ENCODE data around the gene ANKS1B.
"Not testable (repeated sequence)": the region's sequence is repeated elsewhere in the genome, so short reads cannot be mapped to it uniquely, and the experiment has no call there.

ANKS1B gene

DNA sequence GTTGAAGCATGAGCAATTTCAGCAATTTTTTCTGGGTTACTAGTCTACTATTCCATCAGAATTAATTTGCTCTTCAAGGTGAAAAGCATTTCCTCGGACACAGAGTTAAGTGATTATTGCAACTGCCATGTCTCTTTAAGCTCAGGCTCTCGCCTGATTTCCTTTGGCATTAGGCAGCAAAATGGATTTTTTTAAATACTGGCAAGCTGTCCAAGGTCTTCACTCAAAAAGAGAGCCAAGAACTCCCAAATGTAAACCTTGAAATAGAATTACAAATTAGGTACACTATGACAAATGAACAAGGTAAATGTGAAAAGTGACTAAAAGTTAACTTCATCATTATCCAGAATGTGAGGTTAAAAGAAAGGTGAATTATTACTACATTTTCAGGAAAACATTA is 225.3 kb downstream of the ANKS1B start:
- DNase-seq (ENCODE audit: low read depth): no peak

DNA sequence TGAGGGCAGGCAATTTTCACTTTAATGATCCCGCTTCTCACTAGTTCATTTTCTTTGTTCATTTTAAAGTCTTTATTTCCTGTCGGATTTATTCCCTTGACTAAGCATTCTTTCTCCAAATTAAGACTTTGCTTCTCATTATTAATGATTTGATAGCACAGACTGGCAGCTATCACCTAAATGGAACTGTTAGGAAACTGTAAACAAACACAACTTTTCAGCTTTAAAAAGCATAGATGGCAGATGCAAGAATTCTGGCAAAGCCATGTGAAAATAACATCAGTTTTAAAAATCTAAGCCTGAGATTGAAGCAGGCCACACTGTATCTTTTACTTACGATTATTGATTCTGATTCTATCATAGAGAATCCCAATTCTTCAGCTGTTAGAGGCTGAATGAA is 225.7 kb downstream of the ANKS1B start:
- no peak for DNase-seq (ENCODE audit: low read depth)

DNA sequence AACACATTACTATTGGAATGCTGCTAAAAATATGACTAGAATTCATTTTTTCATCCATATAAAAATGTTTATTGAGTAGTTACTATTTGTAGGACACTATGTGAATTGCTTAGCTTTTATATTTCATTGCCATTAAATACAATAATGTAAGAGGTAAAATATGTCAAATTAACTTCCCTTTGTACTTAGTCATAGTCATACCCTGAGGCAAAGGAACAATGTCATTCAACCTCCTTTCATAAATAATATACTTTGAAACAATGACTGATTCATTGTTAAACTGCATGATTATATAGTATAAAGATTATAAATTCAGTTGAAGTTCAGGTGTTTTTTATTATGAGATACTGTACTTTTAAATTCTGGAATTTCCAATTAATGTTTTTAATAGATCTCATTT is 232.0 kb downstream of the ANKS1B start:
- no peak for DNase-seq (ENCODE audit: low read depth)

GRCh38 chr12:99746538-99746937 is 238.2 kb downstream of the ANKS1B start:
- DNase-seq (ENCODE audit: low read depth): no peak

DNA sequence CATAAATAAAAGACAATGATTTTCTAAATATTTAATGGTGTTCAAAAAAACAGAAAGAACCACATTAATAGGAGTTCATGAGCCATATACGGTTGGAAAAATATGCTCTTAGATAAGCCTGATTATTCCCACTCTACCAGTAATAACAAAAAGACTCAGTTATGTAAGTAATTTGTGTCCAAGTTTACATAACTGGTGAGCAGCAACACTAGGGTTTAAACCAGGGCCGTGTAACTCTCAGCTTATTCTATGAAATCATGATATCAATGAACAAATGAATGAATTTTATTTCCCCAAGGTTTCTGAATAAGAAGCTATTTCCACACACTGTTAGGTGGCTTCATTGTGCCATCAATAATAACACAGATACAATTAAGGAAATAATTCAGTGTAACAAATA is 238.8 kb downstream of the ANKS1B start:
- no peak for DNase-seq (ENCODE audit: low read depth)

GRCh38 chr12:99745121-99745520 is 239.6 kb downstream of the ANKS1B start:
- no peak for DNase-seq (ENCODE audit: low read depth)

DNA sequence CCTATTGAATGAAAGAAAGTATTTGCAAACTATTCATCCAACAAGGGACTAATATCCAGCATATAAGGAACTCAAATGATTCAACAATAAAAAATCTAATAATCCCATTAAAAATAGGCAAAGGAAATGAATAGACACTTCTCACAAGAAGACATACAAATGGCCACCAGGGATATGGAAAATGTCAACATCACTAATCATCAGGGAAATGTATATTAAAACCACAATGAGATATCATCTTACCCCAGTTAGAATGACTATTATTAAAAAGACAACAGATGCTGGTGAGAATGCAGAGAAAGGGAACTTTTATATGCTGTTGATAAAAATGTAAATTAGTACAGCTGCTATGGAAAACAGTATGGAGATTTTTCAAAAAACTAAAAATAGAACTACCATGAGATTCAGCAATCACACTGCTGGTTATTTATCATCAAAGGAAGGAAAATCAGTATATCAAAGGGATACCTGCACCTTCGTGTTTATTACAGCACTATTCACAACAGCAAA is 247.9 kb downstream of the ANKS1B start:
- DNase-seq (ENCODE audit: low read depth): no peak

GRCh38 chr12:99732131-99732530 is 252.6 kb downstream of the ANKS1B start:
- no peak for DNase-seq (ENCODE audit: low read depth)

GRCh38 chr12:99722690-99723486 is 261.8 kb downstream of the ANKS1B start:
- no peak for DNase-seq (ENCODE audit: low read depth)

DNA sequence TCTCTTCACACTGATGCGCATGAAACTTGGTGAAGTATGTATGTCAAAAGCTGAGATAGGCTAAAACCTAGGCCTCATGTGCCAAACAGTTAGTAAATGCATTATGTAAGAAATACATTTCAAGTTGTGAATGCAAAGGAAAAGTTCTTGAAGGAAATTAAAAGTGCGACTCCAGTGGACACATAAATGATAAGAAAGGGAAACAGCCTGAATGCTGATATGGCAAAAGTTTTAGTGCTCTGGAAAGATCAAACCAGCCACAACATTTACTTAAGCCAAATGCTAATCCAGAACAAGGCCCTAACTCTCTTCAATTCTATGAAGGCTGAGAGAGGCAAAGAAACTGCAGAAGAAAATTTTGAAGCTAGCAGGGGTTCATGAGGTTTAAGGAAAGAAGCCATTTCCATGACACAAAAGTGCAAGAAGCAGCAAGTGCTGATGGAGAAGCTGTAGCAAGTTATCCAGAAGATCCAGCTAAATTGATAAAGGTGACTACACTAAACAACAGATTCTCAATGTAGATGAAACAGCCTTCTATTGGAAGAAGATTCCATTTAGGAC is 262.9 kb downstream of the ANKS1B start:
- DNase-seq (ENCODE audit: low read depth): no peak

- not testable (repeated sequence) for DNase-seq (ENCODE audit: low read depth)
Measured at GRCh38 chr12:99720083-99720465, 264.7 kb downstream of the ANKS1B start.

DNA sequence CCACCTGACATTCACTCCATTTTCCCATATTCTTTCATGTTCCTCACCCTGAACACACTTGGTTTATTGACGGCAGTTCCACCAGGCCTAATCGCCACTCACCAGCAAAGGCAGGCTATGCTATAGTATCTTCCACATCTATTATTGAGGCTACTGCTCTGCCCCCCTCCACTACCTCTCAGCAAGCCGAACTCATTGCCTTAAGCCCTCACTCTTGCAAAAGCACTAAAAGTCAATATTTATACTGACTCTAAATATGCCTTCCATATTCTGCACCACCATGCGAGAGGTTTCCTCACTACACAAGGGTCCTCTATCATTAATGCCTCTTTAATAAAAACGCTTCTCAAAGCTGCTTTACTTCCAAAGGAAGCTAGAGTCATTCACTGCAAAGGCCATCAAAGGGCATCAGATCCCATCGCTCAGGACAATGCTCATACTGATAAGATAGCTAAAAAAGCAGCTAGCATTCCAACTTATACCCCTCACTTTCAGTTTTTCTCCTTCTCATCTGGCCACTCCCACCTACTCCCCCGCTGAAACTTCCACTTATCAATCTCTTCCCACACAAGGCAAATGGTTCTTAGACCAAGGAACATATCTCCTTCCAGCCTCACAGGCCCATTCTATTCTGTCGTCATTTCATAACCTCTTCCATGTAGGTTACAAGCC is 265.2 kb downstream of the ANKS1B start:
- not testable (repeated sequence) for DNase-seq (ENCODE audit: low read depth)

GRCh38 chr12:99715841-99716510 is 268.8 kb downstream of the ANKS1B start:
- DNase-seq (ENCODE audit: low read depth): not testable (repeated sequence)

GRCh38 chr12:99714921-99715320 is 269.8 kb downstream of the ANKS1B start:
- DNase-seq (ENCODE audit: low read depth): not testable (repeated sequence)

DNA sequence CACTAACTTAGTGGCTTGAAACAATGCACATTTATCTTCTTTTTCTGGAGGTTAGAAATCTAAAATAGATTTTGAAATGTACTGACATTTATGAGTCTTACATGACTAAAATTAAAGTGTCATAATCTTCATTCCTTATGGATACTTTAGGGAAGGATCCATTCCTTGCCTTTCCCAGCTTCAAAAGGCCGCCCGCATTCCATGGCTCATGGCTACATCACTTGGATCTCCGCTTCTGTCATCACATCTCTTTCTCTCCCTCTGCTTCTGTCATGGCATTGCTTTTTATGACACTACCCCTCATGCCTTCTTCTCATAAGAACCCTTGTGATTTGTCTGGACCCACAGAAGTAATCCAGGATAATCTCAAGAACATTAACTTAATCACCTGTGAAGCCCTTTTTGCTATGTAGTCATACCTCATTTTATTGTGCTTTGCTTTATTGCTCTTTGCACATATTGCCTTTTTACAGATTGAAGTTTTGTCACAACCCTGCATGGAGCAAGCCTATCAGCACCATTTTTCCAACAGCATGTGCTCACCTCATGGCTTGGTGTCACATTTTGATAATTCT is 270.7 kb downstream of the ANKS1B start:
- DNase-seq (ENCODE audit: low read depth): no peak

GRCh38 chr12:99712281-99712680 is 272.5 kb downstream of the ANKS1B start:
- DNase-seq (ENCODE audit: low read depth): no peak

DNA sequence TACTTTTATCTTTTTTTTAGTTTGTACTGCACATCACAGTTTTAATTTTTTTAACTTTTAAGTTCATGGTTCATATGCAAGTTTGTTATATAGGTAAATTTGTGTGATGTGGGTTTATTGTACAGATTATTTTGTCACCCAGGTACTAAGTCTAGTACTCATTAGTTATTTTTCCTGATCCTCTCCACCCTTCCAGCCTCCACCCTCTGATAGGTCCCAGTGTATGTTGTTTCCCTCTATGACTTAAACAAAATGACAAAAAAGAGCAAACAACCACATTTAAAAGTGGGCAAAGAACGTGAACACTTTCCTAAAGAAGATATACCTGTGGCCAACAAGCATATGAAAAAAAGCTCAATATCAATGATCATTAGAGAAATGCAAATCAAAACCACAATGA is 273.5 kb downstream of the ANKS1B start:
- DNase-seq (ENCODE audit: low read depth): no peak

- no peak for DNase-seq (ENCODE audit: low read depth)
Measured at GRCh38 chr12:99709619-99710018, 275.1 kb downstream of the ANKS1B start.

DNA sequence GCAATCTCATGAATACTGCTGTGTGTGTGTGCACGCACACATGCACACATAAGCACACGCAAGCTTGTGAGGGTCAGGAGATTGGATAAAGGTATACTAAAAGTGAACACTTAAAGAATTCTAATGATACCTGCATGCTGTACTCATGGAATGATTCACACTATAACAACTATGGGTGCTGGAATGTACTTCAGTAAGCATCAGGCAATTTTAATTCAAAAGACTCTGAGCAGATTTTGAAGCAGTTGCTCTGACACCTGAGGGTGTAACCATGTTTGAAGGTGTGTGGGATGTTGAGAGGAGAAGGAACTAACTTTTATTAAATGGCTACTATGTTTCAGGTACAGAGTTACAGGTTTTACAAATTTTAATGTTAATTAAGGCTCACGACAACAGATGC is 275.6 kb downstream of the ANKS1B start:
- no peak for DNase-seq (ENCODE audit: low read depth)

GRCh38 chr12:99707883-99708282 is 276.9 kb downstream of the ANKS1B start:
- DNase-seq (ENCODE audit: low read depth): no peak

- DNase-seq (ENCODE audit: low read depth): no peak
Measured at GRCh38 chr12:99706736-99707473, 277.8 kb downstream of the ANKS1B start.
